Natural killer cell (primary cell): Measurements from ENCODE around the gene TRIM71. TPM values are rescaled to one million over a fixed set of nuclear protein-coding genes. Genes with fewer than 3 reads are reported as not detected.

Source experiments
- ATAC-seq, 3 donors: fragments of 150-1000 bp in 2 of 3; fragments of 200-7000 bp in 1 of 3; cut with Tn5 transposase; 1 replicate in 1 of 3; 2 replicates in 2 of 3; pipeline ENCODE4 v1.10.0; 2021; ENCODE audit warnings: mild to moderate bottlenecking in 2 of 3, moderate library complexity in 2 of 3
- DNase-seq, 2 donors: peaks; one replicate each; pipeline versions ENCODE4 v3.0.0 to v3.0.0-alpha.2; 2013 to 2021; ENCODE audit warnings: mixed read lengths in 1 of 2
- H3K27ac ChIP-seq: one replicate; pipeline ENCODE4 v1.5.1; 2013; ENCODE audit warnings: mild to moderate bottlenecking, low read length
- H3K27me3 ChIP-seq: one replicate; pipeline ENCODE4 v1.6.1; 2013; ENCODE audit warnings: low read length; ENCODE audit not compliant: control insufficient read depth, insufficient read depth
- H3K36me3 ChIP-seq: one replicate; pipeline ENCODE4 v1.6.1; 2013; ENCODE audit warnings: low read length; ENCODE audit not compliant: control insufficient read depth, insufficient read depth
- H3K4me1 ChIP-seq: one replicate; pipeline ENCODE4 v1.6.1; 2013; ENCODE audit warnings: low read length; ENCODE audit not compliant: control insufficient read depth, insufficient read depth
- H3K4me3 ChIP-seq: one replicate; pipeline ENCODE4 v1.5.1; 2013; ENCODE audit warnings: low read length
- H3K9me3 ChIP-seq: one replicate; pipeline ENCODE4 v1.6.1; 2013; ENCODE audit warnings: low read length; ENCODE audit not compliant: control insufficient read depth, insufficient read depth
- H3K27ac Mint-ChIP-seq, 2 donors: one replicate each; pipeline ENCODE4 v1.8.0; 2022; ENCODE audit warnings: mild to moderate bottlenecking in 2 of 2, mixed read lengths in 2 of 2, moderate library complexity in 1 of 2
- H3K27me3 Mint-ChIP-seq, 2 donors: one replicate each; pipeline ENCODE4 v1.8.0; 2022; ENCODE audit warnings: low read depth in 2 of 2, mixed read lengths in 2 of 2
- H3K36me3 Mint-ChIP-seq: one replicate; pipeline ENCODE4 v1.8.0; 2022; ENCODE audit warnings: mixed read lengths
- H3K4me1 Mint-ChIP-seq, 2 donors: one replicate each; pipeline ENCODE4 v1.8.0; 2022; ENCODE audit warnings: mixed read lengths in 2 of 2
- H3K4me3 Mint-ChIP-seq: one replicate; pipeline ENCODE4 v1.8.0; 2022; ENCODE audit warnings: mild to moderate bottlenecking, moderate library complexity, mixed read lengths
- H3K9me3 Mint-ChIP-seq, 2 donors: one replicate each; pipeline ENCODE4 v1.8.0; 2022; ENCODE audit warnings: mixed read lengths in 2 of 2
- WGBS: methylation state at CpG from one replicate; pipeline ENCODE4 v1.1.7; 2013; ENCODE audit warnings: missing lambda C conversion rate; ENCODE audit not compliant: insufficient coverage; 5-methylcytosine and 5-hydroxymethylcytosine counted together
- intact Hi-C: fragments of 100-400 bp; cut with micrococcal nuclease; formaldehyde crosslinking; loops from one replicate; pipeline ENCODE4 v1.14.2; 2022
- total RNA-seq, 4 donors: library from RNA; stranded (reverse); fragments of 120-200 nt in 1 of 4; gene quantifications; one replicate each; pipeline versions ENCODE4 v1.2.3 to v1.2.4, GENCODE V29; 2013 to 2022
- TF ChIP-seq, protein P1 (sequence below): fragments of 200-600 bp; IDR thresholded peaks from one replicate; pipeline ENCODE4 v1.8.0; 2022; ENCODE audit warnings: antibody characterized with exemption

Gene TRIM71
- total RNA-seq, 3 donors from 2014 or later (not counting 1 experiment from before 2014, with no cell fraction given), result 0.05 TPM; not detected in 2

DNA sequence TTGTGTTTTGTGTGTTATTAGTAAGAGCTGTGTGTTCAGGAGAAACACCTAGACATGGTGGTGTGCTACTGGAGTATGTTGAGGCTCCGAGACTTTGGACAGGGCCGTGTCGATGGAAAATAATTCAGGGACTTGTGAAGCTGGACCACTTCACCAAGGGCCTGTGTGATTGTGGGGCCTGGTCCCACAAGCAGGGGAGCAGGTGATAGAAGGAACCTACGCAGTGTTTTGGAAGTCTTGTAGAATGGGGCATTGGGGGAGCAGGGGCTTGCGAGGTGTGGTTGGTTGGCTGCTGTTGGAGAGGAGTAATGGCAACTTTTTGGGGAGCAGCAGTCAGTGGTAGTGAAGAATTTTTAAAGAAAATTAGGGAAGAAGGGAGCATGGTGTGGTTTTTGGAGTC lies 48.7 kb downstream of the TRIM71 start:
- H3K27ac ChIP-seq, result no peak overlapping the region
- intact Hi-C loops, result no loop called here
- H3K27me3 ChIP-seq, result no peaks in the 10 kb centered on the region
- no peaks in the 10 kb centered on the region for H3K4me1 Mint-ChIP-seq
- no peak overlapping the region for H3K27ac Mint-ChIP-seq
- no peak overlapping the region for H3K4me3 ChIP-seq
- H3K27me3 Mint-ChIP-seq, result no peaks in the 10 kb centered on the region
- ATAC-seq, result no peak
- no peaks in the 10 kb centered on the region for H3K4me1 ChIP-seq
- TF ChIP-seq, protein P1, sequence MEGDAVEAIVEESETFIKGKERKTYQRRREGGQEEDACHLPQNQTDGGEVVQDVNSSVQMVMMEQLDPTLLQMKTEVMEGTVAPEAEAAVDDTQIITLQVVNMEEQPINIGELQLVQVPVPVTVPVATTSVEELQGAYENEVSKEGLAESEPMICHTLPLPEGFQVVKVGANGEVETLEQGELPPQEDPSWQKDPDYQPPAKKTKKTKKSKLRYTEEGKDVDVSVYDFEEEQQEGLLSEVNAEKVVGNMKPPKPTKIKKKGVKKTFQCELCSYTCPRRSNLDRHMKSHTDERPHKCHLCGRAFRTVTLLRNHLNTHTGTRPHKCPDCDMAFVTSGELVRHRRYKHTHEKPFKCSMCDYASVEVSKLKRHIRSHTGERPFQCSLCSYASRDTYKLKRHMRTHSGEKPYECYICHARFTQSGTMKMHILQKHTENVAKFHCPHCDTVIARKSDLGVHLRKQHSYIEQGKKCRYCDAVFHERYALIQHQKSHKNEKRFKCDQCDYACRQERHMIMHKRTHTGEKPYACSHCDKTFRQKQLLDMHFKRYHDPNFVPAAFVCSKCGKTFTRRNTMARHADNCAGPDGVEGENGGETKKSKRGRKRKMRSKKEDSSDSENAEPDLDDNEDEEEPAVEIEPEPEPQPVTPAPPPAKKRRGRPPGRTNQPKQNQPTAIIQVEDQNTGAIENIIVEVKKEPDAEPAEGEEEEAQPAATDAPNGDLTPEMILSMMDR, result no peak
- WGBS, result 93% methylated on average over 5 of the region's 5 CpGs
- DNase-seq, result no peak
- H3K36me3 Mint-ChIP-seq, result no peaks in the 10 kb centered on the region
- no peaks in the 10 kb centered on the region for H3K9me3 Mint-ChIP-seq
- no peaks in the 10 kb centered on the region for H3K9me3 ChIP-seq
- H3K36me3 ChIP-seq, result no peaks in the 10 kb centered on the region
- H3K4me3 Mint-ChIP-seq, result no peak overlapping the region

DNA sequence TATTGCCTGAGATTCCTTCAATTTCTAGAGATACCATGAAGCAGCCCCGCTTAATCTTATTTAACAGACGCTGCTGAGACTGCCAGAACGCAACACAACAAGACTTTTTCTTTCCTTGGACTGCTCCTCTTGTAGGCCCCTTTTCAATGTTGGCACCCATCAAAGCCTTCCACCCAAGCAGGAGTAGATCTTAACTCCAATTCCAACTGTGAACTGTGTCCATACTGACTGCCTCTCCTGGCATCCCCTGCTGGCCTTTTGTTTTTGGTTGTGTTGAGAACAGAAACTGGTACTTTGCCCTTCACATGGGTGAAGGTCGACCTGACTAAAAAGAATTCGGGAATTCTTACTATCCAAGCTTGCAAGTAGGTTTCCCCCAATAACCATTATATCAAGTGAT lies 50.2 kb downstream of the TRIM71 start:
- no peaks in the 10 kb centered on the region for H3K36me3 ChIP-seq
- WGBS, result 94% methylated on average over 3 of the region's 5 CpGs
- Mint-ChIP-seq H3K4me1 (no peaks in the 10 kb centered on the region), H3K27ac (no peak overlapping the region), H3K27me3 (no peaks in the 10 kb centered on the region), H3K4me3 (no peak overlapping the region), H3K36me3 (no peaks in the 10 kb centered on the region), H3K9me3 (no peaks in the 10 kb centered on the region)
- no peak overlapping the region for H3K27ac ChIP-seq
- intact Hi-C loops, result no loop called here
- H3K4me1 ChIP-seq, result no peaks in the 10 kb centered on the region
- H3K9me3 ChIP-seq, result no peaks in the 10 kb centered on the region
- TF ChIP-seq, protein P1, result no peak
- no peak overlapping the region for H3K4me3 ChIP-seq
- DNase-seq (no peak), ATAC-seq (no peak)
- no peaks in the 10 kb centered on the region for H3K27me3 ChIP-seq

DNA sequence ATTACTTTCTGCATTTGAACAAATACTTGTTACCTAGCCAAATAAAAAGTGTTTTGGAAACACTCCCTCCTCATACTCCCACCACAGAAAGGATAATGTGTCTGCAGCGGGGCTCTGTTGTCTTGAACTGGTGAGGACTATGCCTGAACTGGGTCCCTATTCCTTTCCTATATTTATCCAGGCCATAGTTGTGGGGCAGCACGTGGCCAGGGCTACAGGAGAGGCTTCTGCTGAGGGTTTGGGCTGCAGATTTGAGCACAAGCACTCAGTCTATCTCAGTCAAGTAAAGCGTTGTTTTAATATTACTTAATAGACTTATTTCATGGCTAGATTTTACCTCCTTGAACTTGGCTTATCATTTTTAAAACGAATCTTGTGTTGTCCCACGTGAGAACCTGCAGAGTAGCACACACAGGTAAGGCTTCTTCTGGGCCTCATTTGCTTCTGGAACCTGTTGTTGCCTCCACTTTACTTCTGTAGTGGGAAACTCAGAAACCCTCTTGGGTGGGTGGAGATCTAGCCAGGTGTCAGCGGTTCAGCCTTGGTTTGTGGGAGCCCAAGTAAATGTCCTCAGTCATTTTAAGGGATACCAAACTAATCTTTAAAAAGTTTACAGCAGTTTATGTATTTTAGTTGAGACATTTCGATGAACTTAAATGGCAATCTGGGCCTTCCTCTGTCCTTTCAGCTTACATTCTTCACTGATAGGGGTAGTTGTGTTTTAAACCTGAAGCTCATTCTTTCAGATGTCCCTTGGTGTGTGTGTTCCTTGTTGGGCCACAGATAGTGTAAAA lies 51.1 kb downstream of the TRIM71 start:
- Mint-ChIP-seq H3K36me3 (no peaks in the 10 kb centered on the region), H3K27ac (no peak overlapping the region), H3K27me3 (no peaks in the 10 kb centered on the region), H3K9me3 (no peaks in the 10 kb centered on the region), H3K4me1 (no peaks in the 10 kb centered on the region), H3K4me3 (no peak overlapping the region)
- 85% methylated on average over 6 of the region's 7 CpGs for WGBS
- Histone ChIP-seq H3K4me3 (no peak overlapping the region), H3K9me3 (no peaks in the 10 kb centered on the region), H3K36me3 (no peaks in the 10 kb centered on the region), H3K27ac (no peak overlapping the region), H3K27me3 (no peaks in the 10 kb centered on the region), H3K4me1 (peaks cover 3% of the 10 kb centered on the region)
- ATAC-seq (no peak), DNase-seq (no peak)
- TF ChIP-seq, protein P1, result no peak
- intact Hi-C loops, result no loop called here
